ENCODE results near the gene PHLDA1. TPM values are rescaled to one million over a fixed set of nuclear protein-coding genes. Genes with fewer than 3 reads are reported as not detected.
A peak's percentile ranks its signal among the peaks of the same experiment; 100 is the strongest.

PHLDA1 gene
- total RNA-seq, 2 experiments from 2014 or later: 0.44 to 2.1 TPM

DNA sequence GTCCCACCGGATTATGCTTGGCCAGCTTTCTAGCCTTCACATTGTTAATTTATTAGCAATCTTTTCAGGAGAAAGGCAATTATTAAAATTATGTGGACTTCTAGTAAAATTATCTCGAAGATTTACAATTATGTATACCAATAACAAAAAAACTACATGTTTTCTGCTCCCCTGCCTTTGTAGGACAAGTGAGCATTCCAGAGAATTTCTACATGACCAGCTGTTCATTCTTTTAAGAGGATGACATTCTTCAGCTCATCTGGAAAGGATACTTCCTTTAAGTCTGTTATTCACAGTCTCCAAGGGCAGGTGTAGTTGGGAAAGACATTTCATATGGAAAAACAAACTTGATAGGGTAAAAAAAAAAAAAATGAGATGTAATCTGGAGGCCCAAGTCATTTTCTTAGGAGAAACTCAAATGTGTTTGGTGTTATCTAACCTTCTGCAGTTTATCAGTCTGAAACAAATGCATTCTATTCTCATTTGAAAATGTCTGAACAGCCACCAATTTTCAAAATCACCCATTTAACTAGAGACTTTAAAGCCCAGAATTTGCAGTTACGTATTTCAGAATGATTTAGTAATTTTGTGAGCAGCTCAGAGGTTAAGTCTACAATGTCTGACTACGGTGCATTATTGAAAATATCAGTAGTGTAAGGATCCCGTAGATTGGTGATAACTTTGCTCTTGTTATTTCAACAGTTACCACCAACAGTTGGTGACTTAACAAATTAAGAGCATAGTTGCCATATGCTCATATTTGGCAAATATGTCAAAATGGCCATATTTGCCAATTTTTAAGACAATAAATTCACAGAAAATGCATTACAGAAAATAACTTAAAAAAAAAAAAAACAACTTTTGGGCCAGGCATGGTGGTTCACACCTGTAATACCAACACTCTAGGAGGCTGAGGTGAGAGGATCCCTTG is 1.8 kb upstream of the PHLDA1 start:
- Histone ChIP-seq H3K79me2 (ENCODE audit: insufficient read depth, low read depth, low read length) (no peaks in the 10 kb centered on the region), H3K27ac (ENCODE audit: low read depth, low read length, poor library complexity, severe bottlenecking) (no peak overlapping the region), H3K9me3 (ENCODE audit: low read length) (no peaks in the 10 kb centered on the region), H3K4me2 (ENCODE audit: low read length) (no peak overlapping the region), H3K36me3 (ENCODE audit: insufficient read depth, low read length) (no peaks in the 10 kb centered on the region), H2AFZ (ENCODE audit: low read length) (no peak overlapping the region), H3K4me1 (ENCODE audit: insufficient read depth, low read length, poor library complexity, severe bottlenecking) (peaks cover 28% of the 10 kb centered on the region), H3K4me3 (ENCODE audit: low read depth, low read length, poor library complexity, severe bottlenecking) (no peak overlapping the region), H4K20me1 (ENCODE audit: insufficient read depth, low read length) (peaks cover 7% of the 10 kb centered on the region; the same call in 1 of the 2 replicates), H3K9me2 (ENCODE audit: insufficient read depth, low read length) (no peaks in the 10 kb centered on the region)
- no TSS peak for BruUV-seq (replicated peaks)
- ChIA-PET POLR2A (interaction anchor here (0.6 to 1.2 kb wide), 6 partner anchors 12 to 257 kb away, joined by 3 to 4 read pairs (median 3); no protein-coding TSS in a partner anchor), CTCF (ENCODE audit: unreplicated experiment) (no interaction called here)
- intact Hi-C loops (cut with micrococcal nuclease; ENCODE audit: unreplicated experiment): loop anchor here (5.0 kb wide), 2 partner anchors 521 to 546 kb away; partner anchors contain the start of gene KRR1
- TF ChIP-seq, protein P1, sequence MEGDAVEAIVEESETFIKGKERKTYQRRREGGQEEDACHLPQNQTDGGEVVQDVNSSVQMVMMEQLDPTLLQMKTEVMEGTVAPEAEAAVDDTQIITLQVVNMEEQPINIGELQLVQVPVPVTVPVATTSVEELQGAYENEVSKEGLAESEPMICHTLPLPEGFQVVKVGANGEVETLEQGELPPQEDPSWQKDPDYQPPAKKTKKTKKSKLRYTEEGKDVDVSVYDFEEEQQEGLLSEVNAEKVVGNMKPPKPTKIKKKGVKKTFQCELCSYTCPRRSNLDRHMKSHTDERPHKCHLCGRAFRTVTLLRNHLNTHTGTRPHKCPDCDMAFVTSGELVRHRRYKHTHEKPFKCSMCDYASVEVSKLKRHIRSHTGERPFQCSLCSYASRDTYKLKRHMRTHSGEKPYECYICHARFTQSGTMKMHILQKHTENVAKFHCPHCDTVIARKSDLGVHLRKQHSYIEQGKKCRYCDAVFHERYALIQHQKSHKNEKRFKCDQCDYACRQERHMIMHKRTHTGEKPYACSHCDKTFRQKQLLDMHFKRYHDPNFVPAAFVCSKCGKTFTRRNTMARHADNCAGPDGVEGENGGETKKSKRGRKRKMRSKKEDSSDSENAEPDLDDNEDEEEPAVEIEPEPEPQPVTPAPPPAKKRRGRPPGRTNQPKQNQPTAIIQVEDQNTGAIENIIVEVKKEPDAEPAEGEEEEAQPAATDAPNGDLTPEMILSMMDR (conservative IDR thresholded peaks at IDR 0.05; ENCODE audit: low read length): no peak
- TF ChIP-seq EZH2phosphoT487 (IDR thresholded peaks at IDR 0.05; ENCODE audit: borderline replicate concordance, low read depth, low read length): no peak
- no peak for DNase-seq (ENCODE audit: low spot score)

DNA sequence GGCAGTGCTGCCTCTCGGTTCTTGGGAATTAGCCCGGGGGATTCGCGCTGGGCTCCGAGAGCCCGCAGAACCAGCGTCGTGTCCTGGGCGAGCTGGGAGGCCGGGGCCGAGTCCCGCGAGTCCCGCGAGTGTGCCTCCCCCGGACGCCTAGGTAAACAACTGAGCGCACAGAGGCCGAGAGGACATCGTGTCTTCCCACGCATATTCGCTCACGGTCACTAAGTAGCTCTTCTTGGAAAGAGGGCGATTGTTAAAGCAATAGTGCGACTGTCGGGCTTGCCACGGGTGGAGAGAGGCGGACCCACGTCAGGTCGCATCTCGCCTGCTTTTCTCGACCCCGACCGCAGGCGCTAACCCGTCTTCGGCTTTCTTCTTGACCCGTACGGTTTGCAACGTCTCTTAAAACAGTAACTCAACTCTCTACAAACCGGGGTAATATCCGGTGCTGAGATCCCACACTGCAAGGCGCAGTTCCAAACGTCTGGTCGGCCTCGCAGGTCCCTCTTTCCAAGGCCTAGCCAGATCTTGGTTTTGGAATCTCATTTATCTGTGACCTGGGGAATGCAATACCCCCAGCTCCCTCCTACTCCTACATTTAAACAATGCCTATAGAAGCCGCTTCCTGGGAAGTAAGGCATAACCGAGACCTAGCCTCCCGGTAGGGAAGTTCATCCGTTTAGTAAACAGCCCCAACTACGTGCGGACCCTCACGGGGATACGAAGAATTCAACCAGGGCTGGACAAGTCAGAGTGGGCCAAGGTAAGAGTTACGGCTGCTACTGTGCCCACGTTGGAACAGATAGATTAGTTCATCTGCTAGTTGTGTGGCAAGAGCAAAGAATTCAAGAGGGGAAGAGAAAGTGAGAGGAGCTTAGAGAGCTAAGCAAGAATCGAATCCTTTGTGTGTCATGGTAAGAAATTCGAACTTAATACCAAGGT is 736 bp upstream of the PHLDA1 start:
- Histone ChIP-seq H3K4me3 (ENCODE audit: low read depth, low read length, poor library complexity, severe bottlenecking) (peak overlapping the region; percentile 71), H3K9me2 (ENCODE audit: insufficient read depth, low read length) (no peaks in the 10 kb centered on the region), H2AFZ (ENCODE audit: low read length) (peak overlapping the region; percentile 89), H3K79me2 (ENCODE audit: insufficient read depth, low read depth, low read length) (no peaks in the 10 kb centered on the region), H3K4me1 (ENCODE audit: insufficient read depth, low read length, poor library complexity, severe bottlenecking) (peaks cover 28% of the 10 kb centered on the region), H3K27ac (ENCODE audit: low read depth, low read length, poor library complexity, severe bottlenecking) (no peak overlapping the region), H4K20me1 (ENCODE audit: insufficient read depth, low read length) (no peaks in the 10 kb centered on the region), H3K9me3 (ENCODE audit: low read length) (no peaks in the 10 kb centered on the region), H3K4me2 (ENCODE audit: low read length) (peak overlapping the region; percentile 67), H3K36me3 (ENCODE audit: insufficient read depth, low read length) (no peaks in the 10 kb centered on the region)
- TF ChIP-seq EZH2phosphoT487 (IDR thresholded peaks at IDR 0.05; ENCODE audit: borderline replicate concordance, low read depth, low read length): no peak
- TF ChIP-seq, protein P1 (conservative IDR thresholded peaks at IDR 0.05; ENCODE audit: low read length): no peak
- CTCF ChIA-PET (ENCODE audit: unreplicated experiment): interaction anchor here (1.0 to 1.4 kb wide), 2 partner anchors 273 to 506 kb away, joined by 5 read pairs; no protein-coding TSS in a partner anchor
- BruUV-seq (replicated peaks): no TSS peak
- POLR2A ChIA-PET: interaction anchor here (0.6 to 1.7 kb wide), 7 partner anchors 9 to 506 kb away, joined by 3 to 6 read pairs (median 3); partner anchors contain the start of gene BBS10
- intact Hi-C loops (cut with micrococcal nuclease; ENCODE audit: unreplicated experiment): loop anchor here (5.0 kb wide), 2 partner anchors 520 to 545 kb away; partner anchors contain the start of gene KRR1
- peak; percentile 31 for DNase-seq (ENCODE audit: low spot score)
